ENCODE results near the gene ZG16. TPM values are rescaled to one million over a fixed set of nuclear protein-coding genes. Genes with fewer than 3 reads are reported as not detected.
A peak's percentile ranks its signal among the peaks of the same experiment; 100 is the strongest.

The ZG16 gene
- total RNA-seq, 4 donors from 2014 or later: not detected

DNA sequence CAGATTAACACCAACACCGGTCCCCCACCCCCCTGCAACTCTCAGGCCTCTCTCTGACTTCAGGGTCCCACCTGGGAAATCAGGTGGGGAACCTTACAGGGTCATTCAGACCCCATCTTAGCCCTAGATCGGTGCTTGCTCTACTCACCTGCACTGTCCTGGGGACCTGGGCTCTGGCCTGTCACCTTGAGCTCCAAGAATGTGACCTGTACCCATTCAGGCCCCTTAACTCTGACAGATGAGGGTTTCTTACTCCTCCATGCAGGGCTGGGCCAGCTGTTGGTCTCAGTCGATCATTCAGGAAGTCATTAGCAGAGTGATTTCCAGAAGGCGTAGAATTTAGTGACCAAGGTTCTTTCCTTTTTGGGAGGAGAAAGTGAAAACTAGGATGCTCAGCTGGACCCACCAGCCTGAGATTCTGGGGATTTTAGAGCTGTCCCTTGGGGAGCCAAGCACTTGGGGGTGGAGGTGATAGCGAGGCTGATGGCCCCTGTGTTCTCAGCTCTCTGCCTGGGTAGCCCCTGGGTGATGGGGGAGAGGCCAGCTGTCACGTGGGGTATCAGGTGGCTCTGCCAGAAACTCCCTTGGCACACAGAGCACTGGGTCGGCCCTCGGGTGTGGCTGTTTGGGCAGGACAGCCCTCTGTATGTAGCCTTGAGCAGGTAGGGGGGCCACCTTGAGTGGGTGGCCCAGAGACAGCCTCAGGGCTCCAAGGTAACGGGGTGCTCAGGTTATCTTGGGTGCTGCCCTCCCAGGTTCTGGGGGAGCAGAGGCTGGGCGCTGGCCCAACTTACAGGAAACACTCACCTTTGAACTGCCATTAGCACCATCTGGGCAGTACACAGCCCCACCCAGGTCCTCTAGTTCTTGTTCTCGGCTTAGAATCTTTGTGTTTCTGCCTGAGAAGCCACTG lies 42.9 kb downstream of the ZG16 start:
- Histone ChIP-seq H3K27me3 (no peaks in the 10 kb centered on the region), H3K9me3 (no peaks in the 10 kb centered on the region), H3K4me3 (replicated peaks in 1 of 3) (peak overlapping the region in 2 of 3 donors; percentile 54 to 60), H3K36me3 (peaks cover 0 to 4% of the 10 kb centered on the region in 2 donors), H3K4me1 (peaks cover 46 to 79% of the 10 kb centered on the region in 2 donors), H3K27ac (peak overlapping the region; percentile 83 to 89 (median 86))
- WGBS, 2 donors: 25 to 38% methylated on average over 7 to 11 of the region's 11 CpGs
- TF ChIP-seq CTCF (IDR thresholded peaks at IDR 0.05) (no peak), POLR2A (IDR thresholded peaks at IDR 0.05) (peak in 1 of 2 donors; percentile 15)
- DNase-seq: peak; percentile 58 to 70
- intact Hi-C loops (cut with DNase I): no loop called here

GRCh38 chr16:29821643-29822115 lies 43.6 kb downstream of the ZG16 start:
- Histone ChIP-seq H3K4me1 (peaks cover 46 to 82% of the 10 kb centered on the region in 2 donors), H3K4me3 (replicated peaks in 1 of 3) (peak overlapping the region in 1 of 3 donors; percentile 60), H3K9me3 (no peaks in the 10 kb centered on the region), H3K27ac (peak overlapping the region; percentile 83 to 89 (median 86)), H3K27me3 (no peaks in the 10 kb centered on the region), H3K36me3 (peaks cover 0 to 4% of the 10 kb centered on the region in 2 donors)
- TF ChIP-seq POLR2A (IDR thresholded peaks at IDR 0.05): no peak
- no peak for TF ChIP-seq CTCF (IDR thresholded peaks at IDR 0.05)
- intact Hi-C loops (cut with DNase I): no loop called here
- 32 to 60% methylated on average over 7 of the region's 7 CpGs for WGBS, 2 donors
- DNase-seq: peak in 1 of 2 donors; percentile 24

DNA sequence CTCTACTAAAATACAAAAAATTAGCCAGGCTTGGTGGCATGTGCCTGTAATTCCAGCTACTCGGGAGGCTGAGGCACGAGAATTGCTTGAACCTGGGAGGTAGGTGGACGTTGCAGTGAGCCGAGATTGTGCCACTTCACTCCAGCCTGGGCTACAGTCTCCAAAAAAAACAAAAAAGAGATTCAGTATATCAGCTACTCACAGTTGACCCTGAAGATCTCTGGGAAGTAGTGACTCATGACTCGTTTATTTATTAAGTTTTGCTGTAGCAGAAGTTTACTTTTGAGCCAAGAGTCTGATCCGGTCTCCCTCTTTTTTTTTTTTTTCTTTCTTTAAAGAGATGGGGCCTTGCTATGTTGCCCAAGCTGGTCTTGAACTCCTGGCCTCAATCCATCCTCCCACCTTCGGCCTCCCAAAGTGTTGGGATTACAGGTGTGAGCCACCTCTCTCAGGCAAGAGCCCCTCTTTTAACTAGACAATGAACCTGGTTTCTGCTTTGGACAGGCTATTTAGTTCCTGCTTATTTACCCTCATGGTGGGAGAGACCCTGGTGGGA lies 46.6 kb downstream of the ZG16 start:
- Histone ChIP-seq H3K4me1 (peaks cover 33 to 60% of the 10 kb centered on the region in 2 donors), H3K36me3 (no peaks in the 10 kb centered on the region), H3K4me3 (replicated peaks in 1 of 3) (no peak overlapping the region), H3K9me3 (no peaks in the 10 kb centered on the region), H3K27me3 (no peaks in the 10 kb centered on the region), H3K27ac (peak overlapping the region; percentile 4 to 62 (median 62))
- TF ChIP-seq POLR2A (IDR thresholded peaks at IDR 0.05) (no peak), CTCF (IDR thresholded peaks at IDR 0.05) (no peak)
- intact Hi-C loops (cut with DNase I): no loop called here
- 24 to 29% methylated on average over 7 of the region's 7 CpGs for WGBS, 2 donors
- DNase-seq: no peak

GRCh38 chr16:29825145-29826044 lies 47.3 kb downstream of the ZG16 start:
- H3K4me3 ChIP-seq (replicated peaks in 1 of 3): no peak overlapping the region
- intact Hi-C loops (cut with DNase I): no loop called here
- no peak for DNase-seq
- 68 to 76% methylated on average over 9 to 10 of the region's 10 CpGs for WGBS, 2 donors
- no peaks in the 10 kb centered on the region for H3K36me3 ChIP-seq
- TF ChIP-seq POLR2A (IDR thresholded peaks at IDR 0.05): no peak
- TF ChIP-seq CTCF (IDR thresholded peaks at IDR 0.05): no peak
- peaks cover 28 to 55% of the 10 kb centered on the region in 2 donors for H3K4me1 ChIP-seq
- no peaks in the 10 kb centered on the region for H3K27me3 ChIP-seq
- H3K27ac ChIP-seq: peak overlapping the region; percentile 4 to 62 (median 62)
- no peaks in the 10 kb centered on the region for H3K9me3 ChIP-seq
